Activated CD4-positive, alpha-beta memory T cell treated with anti-CD3 and anti-CD28 coated beads, Interleukin-2, amount 10 ng/mL, durations not matched to agents 7 days and 5 days (primary cell): ENCODE data around the gene CRISPLD2. TPM values are rescaled to one million over a fixed set of nuclear protein-coding genes. Genes with fewer than 3 reads are reported as not detected.

Source experiments
- CTCF ChIA-PET: fragments of 350-600 bp; sonication (Branson Sonifier 250); formaldehyde crosslinking; loops from one replicate; lab custom pipeline; 2021; ENCODE audit warnings: antibody characterized with exemption, inconsistent platforms; lab: Charles Lee
- POLR2A ChIA-PET: fragments of 350-600 bp; sonication (Branson Sonifier 250); formaldehyde crosslinking; loops from one replicate; lab custom pipeline; 2021; ENCODE audit warnings: antibody characterized with exemption; lab: Charles Lee
- DNase-seq: peaks from one replicate; pipeline ENCODE4 v3.0.0-alpha.2; 2020
- H3K27ac Mint-ChIP-seq: one replicate; pipeline ENCODE4 v1.8.0; 2021; ENCODE audit warnings: mild to moderate bottlenecking, mixed read lengths
- H3K27me3 Mint-ChIP-seq: one replicate; pipeline ENCODE4 v1.8.0; 2021; ENCODE audit warnings: mixed read lengths
- H3K36me3 Mint-ChIP-seq: one replicate; pipeline ENCODE4 v1.8.0; 2021; ENCODE audit warnings: low read depth, mixed read lengths
- H3K4me1 Mint-ChIP-seq: one replicate; pipeline ENCODE4 v1.8.0; 2021; ENCODE audit warnings: mixed read lengths
- H3K4me3 Mint-ChIP-seq: one replicate; pipeline ENCODE4 v1.8.0; 2021; ENCODE audit warnings: mild to moderate bottlenecking, mixed read lengths
- H3K9me3 Mint-ChIP-seq: one replicate; pipeline ENCODE4 v1.8.0; 2021; ENCODE audit warnings: mixed read lengths
- total RNA-seq, 2 experiments: library from RNA; stranded (reverse); gene quantifications; one replicate each; pipeline ENCODE4 v1.2.3, GENCODE V29; 2021

The CRISPLD2 gene
- total RNA-seq, 2 experiments from 2014 or later, result 0.18 to 0.23 TPM

DNA sequence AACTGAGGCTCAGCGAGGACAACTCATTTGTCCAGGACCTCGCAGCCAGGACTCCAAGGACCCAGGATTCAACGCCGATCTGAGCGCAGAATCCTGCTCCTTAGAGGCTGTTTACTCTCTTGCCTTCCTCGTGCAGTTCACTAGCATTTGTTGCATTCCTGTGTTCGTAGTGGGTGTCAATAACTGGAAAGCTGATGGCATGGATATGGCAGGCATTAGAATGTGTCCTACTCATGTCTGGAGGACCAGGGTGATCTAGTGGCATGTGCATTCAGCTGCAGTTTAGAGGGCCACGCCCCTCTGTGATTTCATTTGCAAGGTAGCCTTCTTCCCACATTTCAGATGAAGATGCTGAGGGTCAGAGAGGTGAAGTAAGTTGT is 510 bp downstream of the CRISPLD2 start:
- POLR2A ChIA-PET, result interaction anchor here (1.4 kb wide), 1 partner anchor 67 kb away, joined by 3 read pairs; no protein-coding TSS in a partner anchor
- CTCF ChIA-PET, result no interaction called here
- no peak for DNase-seq
- Mint-ChIP-seq H3K4me3 (no peak overlapping the region), H3K27me3 (peaks cover 47% of the 10 kb centered on the region), H3K4me1 (peaks cover 6% of the 10 kb centered on the region), H3K27ac (no peak overlapping the region), H3K9me3 (no peaks in the 10 kb centered on the region), H3K36me3 (no peaks in the 10 kb centered on the region)

DNA sequence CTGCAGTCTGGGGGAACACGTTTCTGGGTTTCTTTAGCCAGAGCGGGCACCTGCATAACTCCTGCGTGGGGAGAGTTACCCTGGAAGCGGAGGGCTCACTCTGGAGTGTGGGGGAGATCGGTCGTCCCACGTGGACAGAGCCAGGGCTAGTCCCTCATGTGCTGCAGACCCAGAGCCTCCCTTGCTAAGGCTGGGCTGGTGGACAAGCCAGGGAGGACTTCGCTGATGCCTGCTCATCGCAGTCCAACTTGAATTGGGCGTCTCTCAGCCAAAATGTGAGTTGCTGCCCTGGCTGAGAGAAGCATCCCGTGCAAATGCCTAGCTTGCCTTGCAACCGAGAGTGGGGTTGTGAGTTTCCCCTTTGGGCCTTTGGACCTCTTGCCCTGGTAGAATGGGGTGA is 986 bp downstream of the CRISPLD2 start:
- H3K4me3 Mint-ChIP-seq, result no peak overlapping the region
- H3K27me3 Mint-ChIP-seq, result peaks cover 45% of the 10 kb centered on the region
- H3K4me1 Mint-ChIP-seq, result peaks cover 6% of the 10 kb centered on the region
- ChIA-PET CTCF (no interaction called here), POLR2A (interaction anchor here (1.4 kb wide), 1 partner anchor 67 kb away, joined by 3 read pairs; no protein-coding TSS in a partner anchor)
- H3K27ac Mint-ChIP-seq, result no peak overlapping the region
- no peaks in the 10 kb centered on the region for H3K36me3 Mint-ChIP-seq
- no peaks in the 10 kb centered on the region for H3K9me3 Mint-ChIP-seq
- DNase-seq, result no peak

DNA sequence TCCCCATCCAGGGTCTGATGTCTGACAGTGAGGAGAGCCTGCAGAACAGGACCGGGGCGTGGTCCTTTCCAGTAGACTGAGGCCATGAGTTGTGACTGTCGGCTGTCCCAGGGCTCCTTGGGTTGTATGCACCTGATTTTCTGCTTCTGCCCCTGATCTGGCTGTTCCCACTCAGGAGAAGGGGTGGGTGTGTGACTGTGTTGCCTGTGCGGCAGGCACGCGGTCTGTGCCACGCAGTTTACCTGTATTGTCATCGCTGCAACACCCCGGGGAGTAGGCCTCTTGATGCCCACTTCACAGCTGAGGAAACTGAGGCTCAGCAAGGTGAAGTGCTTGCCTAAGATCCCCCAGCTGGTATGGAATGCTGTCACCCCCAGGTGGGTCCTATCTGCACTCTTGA is 1.4 kb downstream of the CRISPLD2 start:
- H3K4me3 Mint-ChIP-seq, result no peak overlapping the region
- H3K9me3 Mint-ChIP-seq, result no peaks in the 10 kb centered on the region
- H3K27ac Mint-ChIP-seq, result no peak overlapping the region
- peaks cover 44% of the 10 kb centered on the region for H3K27me3 Mint-ChIP-seq
- ChIA-PET POLR2A (interaction anchor here (1.4 kb wide), 1 partner anchor 68 kb away, joined by 3 read pairs; no protein-coding TSS in a partner anchor), CTCF (no interaction called here)
- H3K4me1 Mint-ChIP-seq, result peaks cover 6% of the 10 kb centered on the region
- no peaks in the 10 kb centered on the region for H3K36me3 Mint-ChIP-seq
- no peak for DNase-seq

DNA sequence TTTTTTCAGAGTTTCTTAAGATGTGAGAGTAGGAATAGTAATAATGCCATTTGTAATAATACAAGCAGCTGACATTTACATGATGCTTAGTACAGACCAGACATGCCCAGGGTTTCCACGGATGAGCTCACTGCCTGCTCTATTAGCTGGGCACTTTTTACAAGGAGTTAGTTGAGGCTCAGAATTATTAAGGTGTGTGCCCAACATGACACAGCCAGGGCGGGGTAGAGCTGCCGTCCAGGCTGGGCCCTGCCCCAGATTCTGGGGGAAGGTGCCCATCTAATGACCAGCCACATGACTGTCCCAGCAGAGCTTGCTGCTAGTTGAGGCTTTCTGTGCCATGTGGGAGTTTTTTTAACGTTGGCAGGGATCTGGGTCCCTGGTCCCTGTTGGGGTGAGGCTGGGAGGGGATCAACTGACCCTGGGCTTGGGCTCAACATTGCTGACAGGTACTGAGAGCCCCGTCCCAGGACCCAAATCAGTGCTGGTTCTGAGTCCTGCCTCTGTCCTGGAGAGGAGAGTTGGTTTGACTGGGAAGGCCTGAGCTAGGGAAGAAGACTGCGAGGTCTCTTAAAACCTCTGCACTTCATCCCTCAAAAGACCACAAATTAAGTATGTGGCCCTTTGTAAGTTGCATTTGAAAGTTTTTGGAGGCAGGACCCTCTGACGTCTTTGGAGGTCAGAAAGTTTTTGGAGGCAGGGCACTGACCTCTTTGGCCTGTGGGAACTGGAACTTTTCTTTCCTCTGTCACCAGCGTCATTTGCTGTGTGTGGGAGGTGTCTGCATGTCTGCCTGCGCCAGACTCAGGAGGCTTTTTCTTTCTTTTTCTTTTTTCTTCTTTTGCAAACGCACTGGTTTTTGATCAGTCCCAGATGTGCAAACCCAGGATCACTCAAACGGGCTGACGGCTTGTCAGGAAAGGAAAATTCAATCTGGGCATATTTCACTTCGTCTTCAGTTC is 2.2 kb downstream of the CRISPLD2 start:
- peaks cover 6% of the 10 kb centered on the region for H3K4me1 Mint-ChIP-seq
- ChIA-PET POLR2A (no interaction called here), CTCF (no interaction called here)
- H3K27me3 Mint-ChIP-seq, result peaks cover 44% of the 10 kb centered on the region
- H3K9me3 Mint-ChIP-seq, result no peaks in the 10 kb centered on the region
- no peaks in the 10 kb centered on the region for H3K36me3 Mint-ChIP-seq
- no peak overlapping the region for H3K27ac Mint-ChIP-seq
- no peak overlapping the region for H3K4me3 Mint-ChIP-seq
- no peak for DNase-seq

DNA sequence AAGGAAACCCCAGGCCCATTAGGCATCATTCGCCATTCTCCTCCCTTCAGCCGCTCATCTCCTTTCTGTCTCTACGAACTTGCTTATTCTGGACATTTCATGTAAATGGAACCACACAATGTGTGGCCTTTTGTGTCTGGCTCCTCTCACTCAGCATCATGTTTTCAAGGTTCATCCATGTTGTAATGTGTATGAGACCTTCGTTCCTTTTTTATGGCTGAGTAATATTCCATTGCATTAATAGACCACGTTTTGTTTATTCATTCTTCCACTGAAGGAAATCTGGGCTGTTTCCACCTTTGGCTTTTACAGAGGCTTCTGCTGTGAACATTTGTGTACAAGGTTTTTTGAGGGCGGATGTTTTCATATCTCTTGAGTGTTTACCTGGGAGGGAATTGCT is 3.2 kb downstream of the CRISPLD2 start:
- Mint-ChIP-seq H3K36me3 (no peaks in the 10 kb centered on the region), H3K4me1 (peaks cover 6% of the 10 kb centered on the region), H3K27me3 (peaks cover 38% of the 10 kb centered on the region), H3K9me3 (no peaks in the 10 kb centered on the region), H3K4me3 (no peak overlapping the region), H3K27ac (no peak overlapping the region)
- POLR2A ChIA-PET, result no interaction called here
- no peak for DNase-seq
- CTCF ChIA-PET, result no interaction called here

DNA sequence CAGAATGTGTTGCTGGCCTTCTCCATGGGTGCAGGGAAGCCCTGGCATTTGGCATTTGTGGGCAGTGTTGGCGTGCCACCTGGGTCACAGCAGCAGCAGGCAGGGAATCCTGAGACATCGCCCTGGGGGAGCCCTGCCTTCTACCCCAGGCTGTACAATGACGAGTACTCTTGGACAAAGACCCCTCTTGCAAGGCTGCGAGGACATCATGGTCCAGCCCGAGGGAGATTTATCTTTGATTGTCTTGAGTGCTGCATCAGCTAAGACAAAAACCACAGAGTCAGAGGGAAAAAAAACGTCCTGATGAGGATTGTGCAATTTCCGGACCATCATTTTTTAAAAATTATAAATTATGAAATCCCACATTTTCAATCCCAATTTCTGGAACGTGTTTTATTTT is 3.7 kb downstream of the CRISPLD2 start:
- Mint-ChIP-seq H3K36me3 (no peaks in the 10 kb centered on the region), H3K9me3 (no peaks in the 10 kb centered on the region), H3K4me3 (no peak overlapping the region), H3K27me3 (peaks cover 38% of the 10 kb centered on the region), H3K27ac (no peak overlapping the region), H3K4me1 (peaks cover 6% of the 10 kb centered on the region)
- CTCF ChIA-PET, result no interaction called here
- POLR2A ChIA-PET, result no interaction called here
- no peak for DNase-seq

DNA sequence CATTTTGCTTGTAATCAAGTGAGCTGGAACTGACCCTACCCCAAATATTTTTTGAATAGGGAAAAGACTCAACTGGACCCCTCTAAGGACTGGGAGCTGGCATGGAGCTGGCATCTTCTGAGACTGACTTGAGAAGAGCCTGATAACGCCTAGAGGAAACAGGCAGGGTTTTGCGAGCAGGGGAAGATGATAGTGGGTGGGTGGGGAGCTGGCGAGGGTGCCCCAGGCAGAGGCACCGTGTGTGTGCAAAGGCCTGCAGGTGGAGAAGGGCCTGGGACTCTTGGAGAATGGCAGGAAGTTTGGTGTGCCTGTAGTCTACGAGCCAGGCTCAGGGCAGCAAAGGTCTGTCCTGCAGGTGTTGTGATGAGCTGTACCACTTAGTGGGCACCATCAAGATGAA is 4.1 kb downstream of the CRISPLD2 start:
- Mint-ChIP-seq H3K27ac (no peak overlapping the region), H3K36me3 (no peaks in the 10 kb centered on the region), H3K4me1 (peaks cover 6% of the 10 kb centered on the region), H3K27me3 (peaks cover 33% of the 10 kb centered on the region), H3K4me3 (no peak overlapping the region), H3K9me3 (no peaks in the 10 kb centered on the region)
- ChIA-PET POLR2A (no interaction called here), CTCF (no interaction called here)
- DNase-seq, result no peak

DNA sequence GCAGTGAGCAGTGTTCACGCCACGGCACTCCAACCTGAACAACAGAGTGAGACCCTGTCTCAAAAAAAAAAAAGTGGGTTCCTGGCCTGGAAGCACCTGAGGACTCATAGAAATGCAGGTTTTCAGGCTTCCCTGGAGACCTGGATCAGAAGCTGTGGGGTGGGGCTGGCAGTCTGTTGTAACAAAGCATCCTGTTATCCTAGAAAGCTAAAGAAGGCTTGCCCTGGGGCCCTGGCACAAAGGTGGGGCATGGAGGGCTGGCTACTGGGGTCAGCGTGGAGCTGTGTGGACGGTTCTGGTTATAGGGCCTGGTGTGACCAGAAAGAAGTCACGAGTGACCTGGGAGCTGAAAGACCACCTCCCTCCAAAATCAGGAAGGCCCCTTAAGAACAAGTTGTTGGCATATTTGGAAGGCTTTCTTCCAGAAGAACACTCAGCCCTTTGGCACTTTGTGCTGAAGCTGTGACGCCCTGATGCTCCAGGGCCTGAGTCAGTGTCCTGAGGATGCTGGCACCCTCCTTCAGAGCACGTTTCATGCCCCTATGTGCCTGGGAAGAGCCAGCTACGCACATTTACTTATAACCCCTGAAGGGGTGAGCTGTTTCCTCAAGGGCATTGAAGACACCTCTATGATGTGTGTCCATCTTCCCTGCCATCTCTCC is 6.2 kb downstream of the CRISPLD2 start:
- no peak for DNase-seq
- Mint-ChIP-seq H3K36me3 (no peaks in the 10 kb centered on the region), H3K9me3 (no peaks in the 10 kb centered on the region), H3K27me3 (peaks cover 18% of the 10 kb centered on the region), H3K4me3 (no peak overlapping the region), H3K27ac (no peak overlapping the region), H3K4me1 (no peaks in the 10 kb centered on the region)
- POLR2A ChIA-PET, result no interaction called here
- CTCF ChIA-PET, result no interaction called here

DNA sequence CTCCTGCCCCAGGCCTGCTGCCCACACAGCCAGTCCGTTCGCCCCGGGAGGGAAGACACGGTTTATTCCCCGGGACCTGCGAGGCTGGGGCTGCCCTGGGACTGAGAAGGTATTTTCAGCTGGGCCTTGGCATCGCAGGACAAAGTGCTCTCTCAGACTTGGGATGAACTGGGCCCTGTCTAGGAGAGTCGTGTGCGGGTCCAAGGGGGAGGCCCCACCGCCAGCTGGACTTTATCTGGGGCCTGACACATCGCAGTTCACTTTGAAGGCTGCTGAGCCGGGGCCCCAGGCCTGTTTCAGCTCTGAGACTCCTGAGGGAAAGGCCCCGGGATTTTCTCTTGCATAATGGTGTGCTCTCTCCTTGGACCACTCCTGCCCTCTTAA is 6.8 kb downstream of the CRISPLD2 start:
- Mint-ChIP-seq H3K36me3 (no peaks in the 10 kb centered on the region), H3K4me3 (no peak overlapping the region), H3K27me3 (peaks cover 13% of the 10 kb centered on the region), H3K27ac (no peak overlapping the region), H3K9me3 (no peaks in the 10 kb centered on the region), H3K4me1 (no peaks in the 10 kb centered on the region)
- ChIA-PET POLR2A (no interaction called here), CTCF (no interaction called here)
- DNase-seq, result no peak

DNA sequence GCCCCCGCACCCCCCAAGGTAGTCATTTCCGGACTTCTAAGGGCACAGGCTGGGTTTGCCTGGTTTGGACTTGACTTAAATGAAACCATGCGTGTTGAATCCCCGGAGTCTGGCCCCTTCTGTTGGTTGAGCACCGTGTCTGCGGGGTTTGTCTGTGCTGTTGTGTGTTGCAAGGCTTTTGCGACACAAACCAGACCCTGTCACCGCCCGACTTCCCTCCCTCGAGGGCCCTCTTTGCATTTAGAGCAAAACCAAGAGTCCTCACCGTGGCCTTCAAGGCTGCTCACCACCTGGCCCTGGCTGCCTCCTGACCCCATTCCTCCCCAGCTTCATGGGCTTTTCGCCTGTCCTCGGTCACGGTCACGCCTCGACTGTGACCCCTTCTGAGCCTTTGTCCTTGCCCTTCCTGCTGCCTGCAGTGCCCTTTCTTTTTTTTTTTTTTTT is 7.4 kb downstream of the CRISPLD2 start:
- H3K36me3 Mint-ChIP-seq, result no peaks in the 10 kb centered on the region
- no peaks in the 10 kb centered on the region for H3K9me3 Mint-ChIP-seq
- no peak overlapping the region for H3K27ac Mint-ChIP-seq
- peaks cover 12% of the 10 kb centered on the region for H3K27me3 Mint-ChIP-seq
- H3K4me1 Mint-ChIP-seq, result no peaks in the 10 kb centered on the region
- POLR2A ChIA-PET, result no interaction called here
- no peak overlapping the region for H3K4me3 Mint-ChIP-seq
- no peak for DNase-seq
- CTCF ChIA-PET, result no interaction called here

DNA sequence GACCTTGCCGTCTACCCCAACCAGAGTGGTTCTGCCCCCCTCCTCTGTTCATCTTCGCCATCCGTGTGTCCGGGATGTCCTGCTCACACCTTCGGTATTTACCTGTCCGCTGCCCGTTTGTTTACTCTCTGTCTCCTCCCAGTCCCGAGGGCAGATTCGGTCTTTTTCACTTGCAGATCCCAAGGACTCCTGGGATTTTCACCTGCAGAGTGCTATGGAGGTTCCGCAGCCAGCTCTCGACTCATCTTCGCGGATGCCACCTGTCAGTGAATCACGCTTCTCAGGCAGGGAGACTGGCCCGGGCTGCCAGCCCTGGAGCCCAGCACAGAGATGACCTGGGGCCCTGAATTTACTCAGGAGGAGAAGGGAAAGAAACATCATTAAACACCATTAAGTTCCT is 8.1 kb downstream of the CRISPLD2 start:
- Mint-ChIP-seq H3K36me3 (no peaks in the 10 kb centered on the region), H3K4me3 (no peak overlapping the region), H3K4me1 (no peaks in the 10 kb centered on the region), H3K9me3 (no peaks in the 10 kb centered on the region), H3K27me3 (peaks cover 8% of the 10 kb centered on the region), H3K27ac (no peak overlapping the region)
- CTCF ChIA-PET, result no interaction called here
- no peak for DNase-seq
- POLR2A ChIA-PET, result no interaction called here

DNA sequence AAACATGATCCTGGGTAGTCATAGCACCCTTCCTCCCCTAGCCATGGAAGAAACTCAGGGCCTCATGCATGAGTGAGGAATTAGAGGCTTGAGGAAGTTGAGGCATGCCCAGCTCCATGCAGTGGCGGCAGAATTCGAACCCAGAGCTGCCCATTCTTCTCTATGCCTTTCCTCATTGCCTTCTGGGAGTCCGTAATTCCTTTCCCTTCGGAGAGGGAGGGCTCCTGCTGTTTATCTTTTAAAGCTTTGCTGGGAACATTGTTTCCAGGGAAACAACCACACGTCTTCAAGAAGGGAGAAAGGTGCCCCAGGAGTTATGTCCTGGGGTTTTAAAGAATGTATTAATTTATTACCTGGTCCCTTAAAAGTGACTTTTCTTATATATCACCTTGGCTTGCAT is 8.5 kb downstream of the CRISPLD2 start:
- H3K36me3 Mint-ChIP-seq, result no peaks in the 10 kb centered on the region
- POLR2A ChIA-PET, result no interaction called here

DNA sequence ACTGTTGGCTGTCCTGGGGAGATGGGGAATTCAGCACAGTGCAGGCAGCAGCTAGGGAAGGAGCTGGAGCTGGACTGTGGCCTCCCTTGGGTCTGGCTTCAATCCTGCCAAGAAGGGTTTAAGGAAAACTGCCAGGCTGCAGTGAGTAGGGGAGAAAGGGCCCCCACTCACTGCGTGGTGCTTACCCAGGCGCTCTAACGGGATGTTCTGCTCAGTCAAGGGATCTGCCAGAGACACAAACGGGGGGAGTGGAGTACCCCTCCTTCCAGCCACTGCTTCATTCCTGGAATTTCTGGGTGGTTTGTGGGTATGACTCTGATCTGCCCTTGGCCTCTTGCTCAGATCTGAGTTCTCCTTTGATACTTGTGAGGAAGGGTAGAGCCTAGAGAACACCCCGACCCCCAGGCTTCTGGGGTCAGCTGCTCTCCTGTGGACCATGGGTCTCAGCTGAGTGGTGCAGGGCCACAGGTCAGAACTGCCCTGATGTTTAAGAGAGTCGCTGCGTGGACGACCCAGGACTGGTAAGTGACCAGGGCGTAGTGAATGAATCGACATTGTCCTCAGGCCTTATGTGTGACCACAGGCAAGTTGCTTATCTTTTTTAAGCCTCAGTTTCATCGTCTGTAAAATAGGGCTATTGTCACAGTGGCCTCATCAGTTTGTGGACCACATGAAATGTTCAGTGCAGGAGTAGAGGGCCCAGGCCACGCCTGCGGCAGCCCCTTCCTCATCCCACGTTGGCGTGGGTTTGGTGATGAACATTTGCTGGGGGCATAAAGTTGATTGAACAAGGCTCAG is 9.6 kb downstream of the CRISPLD2 start:
- peaks cover 2% of the 10 kb centered on the region for H3K27me3 Mint-ChIP-seq
- H3K9me3 Mint-ChIP-seq, result no peaks in the 10 kb centered on the region
- DNase-seq, result no peak
- ChIA-PET CTCF (interaction anchor here (1.0 kb wide), 1 partner anchor 75 kb away, joined by 3 read pairs; no protein-coding TSS in a partner anchor), POLR2A (no interaction called here)
- H3K4me3 Mint-ChIP-seq, result no peak overlapping the region
- no peak overlapping the region for H3K27ac Mint-ChIP-seq
- no peaks in the 10 kb centered on the region for H3K4me1 Mint-ChIP-seq
- no peaks in the 10 kb centered on the region for H3K36me3 Mint-ChIP-seq

More for the DNA sequence above, 8.5 kb downstream of the CRISPLD2 start:
- CTCF ChIA-PET, result no interaction called here
- Mint-ChIP-seq H3K9me3 (no peaks in the 10 kb centered on the region), H3K4me3 (no peak overlapping the region), H3K27me3 (peaks cover 4% of the 10 kb centered on the region), H3K4me1 (no peaks in the 10 kb centered on the region), H3K27ac (no peak overlapping the region)
- DNase-seq, result no peak
